Upper lobe of left lung (tissue), 6 donors: ENCODE measurements around the gene MTAP. TPM values are rescaled to one million over a fixed set of nuclear protein-coding genes. Genes with fewer than 3 reads are reported as not detected.

Experiments used
- ATAC-seq, 2 donors: fragments of 200-7000 bp; cut with Tn5 transposase; one replicate each; pipeline ENCODE4 v1.9.1; 2022; ENCODE audit warnings: mild to moderate bottlenecking in 2 of 2, moderate library complexity in 2 of 2; ENCODE audit not compliant: low FRiP score in 2 of 2
- DNase-seq, 2 donors: peaks; one replicate each; pipeline ENCODE4 v3.0.0-alpha.2; 2019 to 2020
- H3K27ac ChIP-seq, 4 donors: fragments of 200-600 bp; sonication (generic); one replicate each; pipeline ENCODE4 v1.5.1; 2016 to 2019
- H3K27me3 ChIP-seq, 4 donors: fragments of 200-600 bp; sonication (generic); one replicate each; pipeline ENCODE4 v1.5.1; 2017 to 2019
- H3K36me3 ChIP-seq, 4 donors: fragments of 200-600 bp; sonication (generic); one replicate each; pipeline ENCODE4 v1.5.1; 2016 to 2019
- H3K4me1 ChIP-seq, 4 donors: fragments of 200-600 bp; sonication (generic); one replicate each; pipeline ENCODE4 v1.5.1; 2018 to 2019
- H3K4me3 ChIP-seq, 4 donors: fragments of 200-600 bp; sonication (generic); one replicate each; pipeline ENCODE4 v1.5.1; 2017 to 2019; ENCODE audit warnings: mild to moderate bottlenecking in 2 of 4, moderate library complexity in 1 of 4
- H3K9me3 ChIP-seq, 4 donors: fragments of 200-600 bp; sonication (generic); one replicate each; pipeline ENCODE4 v1.5.1; 2018 to 2019
- EP300 ChIP-seq, 4 donors: sonication (generic); formaldehyde crosslinking; IDR thresholded peaks; one replicate each; pipeline ENCODE4 v1.5.1; 2017; ENCODE audit warnings: antibody characterized with exemption in 4 of 4, control low read depth in 2 of 4
- POLR2A ChIP-seq, 4 donors: fragments of 450-650 bp; IDR thresholded peaks; one replicate each; pipeline ENCODE4 v1.5.1; 2016 to 2017; ENCODE audit warnings: antibody characterized with exemption in 4 of 4, mild to moderate bottlenecking in 2 of 4
- POLR2AphosphoS5 ChIP-seq, 2 donors: sonication (generic); formaldehyde crosslinking; IDR thresholded peaks; one replicate each; pipeline ENCODE4 v1.5.1; 2017; ENCODE audit warnings: antibody characterized with exemption in 2 of 2
- WGBS, 2 donors: methylation state at CpG; one replicate each; pipeline ENCODE4 v1.1.5; 2017 to 2018; 5-methylcytosine and 5-hydroxymethylcytosine counted together
- total RNA-seq, 6 donors: library from RNA; depleted of rRNA in 4 of 6; stranded (reverse); fragments of >200 nt in 4 of 6; gene quantifications; one replicate each; pipeline versions ENCODE4 v1.1.0 to v1.2.1, GENCODE V29; 2016 to 2021
- TF ChIP-seq, protein P1 (sequence below), 6 experiments: fragments of 450-650 bp in 4 of 6; fragments of 200-600 bp in 2 of 6; sonication (generic) in 2 of 6; IDR thresholded peaks; one replicate each; pipeline ENCODE4 v1.5.1; 2016 to 2019; ENCODE audit warnings: antibody characterized with exemption in 6 of 6
- donor health status: DM: no; HTN: no; CAD: no; lungs with moderate emphysema.
- donor health status: DM: no; HTN: yes; CAD: no; lungs with severe emphysema.

MTAP gene
- total RNA-seq, 6 donors from 2014 or later = 10.5 to 35.0 (median 25.7) TPM

DNA sequence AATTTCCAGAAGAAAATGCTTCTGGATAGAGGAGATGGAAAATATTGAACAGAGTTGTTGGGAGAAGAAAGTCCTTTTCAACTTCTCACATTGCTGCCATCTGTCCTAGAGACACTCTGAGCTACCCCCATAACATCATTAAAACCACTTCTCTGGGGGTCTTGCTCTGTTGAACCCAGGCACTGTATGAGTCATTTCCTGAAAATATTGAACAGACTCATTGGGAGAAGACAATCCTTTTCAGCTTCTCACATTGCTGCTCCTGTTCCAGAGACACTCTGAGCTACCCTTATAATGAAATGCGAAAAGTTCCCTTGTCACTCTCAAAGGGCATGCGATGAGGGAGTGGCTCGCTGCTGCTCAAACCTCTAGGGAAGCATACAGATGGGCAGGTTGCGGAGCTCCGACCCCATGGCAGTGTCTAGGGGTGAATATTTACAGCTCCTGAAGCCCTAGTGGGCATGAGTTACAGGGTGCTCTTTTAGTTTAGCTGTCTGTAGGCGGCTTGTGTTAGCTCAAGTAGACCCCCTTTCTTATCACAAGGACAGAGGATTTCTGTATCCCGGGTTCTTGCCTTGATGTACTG is 101.0 kb downstream of the MTAP start:
- H3K4me3 ChIP-seq = no peak overlapping the region
- ATAC-seq = no peak
- H3K27ac ChIP-seq = no peak overlapping the region
- no peak for DNase-seq
- TF ChIP-seq POLR2AphosphoS5 (IDR thresholded peaks at IDR 0.05) (no peak), EP300 (IDR thresholded peaks at IDR 0.05) (no peak), POLR2A (IDR thresholded peaks at IDR 0.05) (no peak)
- TF ChIP-seq, protein P1, sequence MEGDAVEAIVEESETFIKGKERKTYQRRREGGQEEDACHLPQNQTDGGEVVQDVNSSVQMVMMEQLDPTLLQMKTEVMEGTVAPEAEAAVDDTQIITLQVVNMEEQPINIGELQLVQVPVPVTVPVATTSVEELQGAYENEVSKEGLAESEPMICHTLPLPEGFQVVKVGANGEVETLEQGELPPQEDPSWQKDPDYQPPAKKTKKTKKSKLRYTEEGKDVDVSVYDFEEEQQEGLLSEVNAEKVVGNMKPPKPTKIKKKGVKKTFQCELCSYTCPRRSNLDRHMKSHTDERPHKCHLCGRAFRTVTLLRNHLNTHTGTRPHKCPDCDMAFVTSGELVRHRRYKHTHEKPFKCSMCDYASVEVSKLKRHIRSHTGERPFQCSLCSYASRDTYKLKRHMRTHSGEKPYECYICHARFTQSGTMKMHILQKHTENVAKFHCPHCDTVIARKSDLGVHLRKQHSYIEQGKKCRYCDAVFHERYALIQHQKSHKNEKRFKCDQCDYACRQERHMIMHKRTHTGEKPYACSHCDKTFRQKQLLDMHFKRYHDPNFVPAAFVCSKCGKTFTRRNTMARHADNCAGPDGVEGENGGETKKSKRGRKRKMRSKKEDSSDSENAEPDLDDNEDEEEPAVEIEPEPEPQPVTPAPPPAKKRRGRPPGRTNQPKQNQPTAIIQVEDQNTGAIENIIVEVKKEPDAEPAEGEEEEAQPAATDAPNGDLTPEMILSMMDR (IDR thresholded peaks at IDR 0.05) = no peak
- WGBS, 2 donors = 95 to 100% methylated on average over 5 to 7 of the region's 7 CpGs
- no peaks in the 10 kb centered on the region for H3K27me3 ChIP-seq
- no peaks in the 10 kb centered on the region for H3K4me1 ChIP-seq
- H3K36me3 ChIP-seq = no peaks in the 10 kb centered on the region
- H3K9me3 ChIP-seq = peaks cover 0 to 35% (median 8%) of the 10 kb centered on the region in 4 donors

GRCh38 chr9:21904371-21904770 is 101.9 kb downstream of the MTAP start:
- Histone ChIP-seq H3K27me3 (no peaks in the 10 kb centered on the region), H3K9me3 (peaks cover 0 to 37% (median 8%) of the 10 kb centered on the region in 4 donors), H3K4me1 (no peaks in the 10 kb centered on the region), H3K27ac (no peak overlapping the region), H3K36me3 (no peaks in the 10 kb centered on the region), H3K4me3 (no peak overlapping the region)
- no peak for DNase-seq
- ATAC-seq = no peak
- WGBS, 2 donors = 82 to 87% methylated on average over 4 of the region's 4 CpGs
- TF ChIP-seq POLR2A (IDR thresholded peaks at IDR 0.05) (no peak), EP300 (IDR thresholded peaks at IDR 0.05) (no peak), POLR2AphosphoS5 (IDR thresholded peaks at IDR 0.05) (no peak)
- TF ChIP-seq, protein P1 (IDR thresholded peaks at IDR 0.05) = no peak

DNA sequence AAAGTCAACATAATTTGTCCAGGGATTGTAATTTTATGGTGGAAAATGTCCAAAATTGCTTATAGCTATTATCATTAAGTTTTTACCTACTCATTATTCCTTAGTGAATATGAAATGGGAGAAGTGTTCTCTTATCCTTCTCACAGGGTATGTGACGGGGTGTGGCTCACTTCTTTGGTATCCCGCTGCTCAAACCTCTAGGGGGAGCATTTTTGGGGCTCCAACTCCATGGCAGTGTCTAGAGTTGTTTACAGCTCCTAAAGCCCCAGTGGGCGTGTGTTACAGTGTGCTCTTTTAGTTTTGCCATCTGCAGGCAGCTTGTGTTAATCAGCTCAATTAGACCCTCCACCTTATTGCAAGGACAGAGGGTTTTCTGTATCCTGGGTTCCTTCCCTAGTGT is 102.3 kb downstream of the MTAP start:
- no peak overlapping the region for H3K4me3 ChIP-seq
- H3K36me3 ChIP-seq = no peaks in the 10 kb centered on the region
- no peak for TF ChIP-seq EP300 (IDR thresholded peaks at IDR 0.05)
- TF ChIP-seq POLR2A (IDR thresholded peaks at IDR 0.05) = no peak
- DNase-seq = no peak
- no peaks in the 10 kb centered on the region for H3K27me3 ChIP-seq
- H3K4me1 ChIP-seq = no peaks in the 10 kb centered on the region
- ATAC-seq = no peak
- H3K27ac ChIP-seq = no peak overlapping the region
- 93 to 94% methylated on average over 3 of the region's 3 CpGs for WGBS, 2 donors
- H3K9me3 ChIP-seq = peaks cover 0 to 33% (median 9%) of the 10 kb centered on the region in 4 donors

DNA sequence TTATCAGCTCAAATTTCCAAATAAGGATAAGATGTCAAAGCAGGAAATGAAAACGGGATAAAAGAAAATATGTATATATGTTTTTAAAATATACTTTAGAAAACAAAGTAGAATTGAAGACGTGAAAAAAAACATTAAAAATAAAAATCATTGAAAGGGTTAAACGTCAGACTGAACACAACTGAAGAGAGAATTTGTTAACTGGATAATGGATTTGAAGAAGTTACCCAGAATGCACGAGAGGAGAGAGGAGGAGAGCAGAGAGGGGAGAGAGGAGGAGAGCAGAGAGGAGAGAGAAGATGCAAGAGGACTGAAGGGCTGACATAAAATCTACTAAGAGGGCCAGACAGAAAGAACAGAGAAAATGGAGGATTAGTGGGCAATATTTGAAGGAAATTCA is 103.8 kb downstream of the MTAP start:
- H3K4me3 ChIP-seq = no peak overlapping the region
- no peaks in the 10 kb centered on the region for H3K27me3 ChIP-seq
- no peak overlapping the region for H3K27ac ChIP-seq
- no peaks in the 10 kb centered on the region for H3K4me1 ChIP-seq
- TF ChIP-seq EP300 (IDR thresholded peaks at IDR 0.05) (no peak), POLR2A (IDR thresholded peaks at IDR 0.05) (no peak), POLR2AphosphoS5 (IDR thresholded peaks at IDR 0.05) (no peak)
- TF ChIP-seq, protein P1 (IDR thresholded peaks at IDR 0.05) = no peak
- no peaks in the 10 kb centered on the region for H3K36me3 ChIP-seq
- no peak for DNase-seq
- 92 to 98% methylated on average over 4 of the region's 4 CpGs for WGBS, 2 donors
- peaks cover 0 to 19% (median 9%) of the 10 kb centered on the region in 4 donors for H3K9me3 ChIP-seq
- no peak for ATAC-seq

DNA sequence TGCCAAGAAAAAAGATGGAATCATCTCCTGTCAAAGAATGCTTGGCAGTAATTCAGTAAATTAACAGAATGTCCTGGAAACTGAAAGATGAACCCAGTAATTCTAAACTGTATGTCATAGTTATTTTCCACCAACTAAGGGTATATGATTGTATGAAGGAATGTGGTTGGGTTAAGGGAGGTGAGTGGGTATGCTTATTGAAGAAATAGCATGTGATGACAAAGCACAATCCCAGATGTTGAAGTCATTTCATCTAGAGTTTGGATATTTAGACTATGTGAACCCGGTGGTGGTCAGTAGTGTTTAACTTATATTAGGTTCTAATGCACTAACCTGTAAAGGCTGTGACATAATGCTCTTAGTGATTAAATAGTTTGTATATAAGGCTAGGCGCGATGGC is 104.4 kb downstream of the MTAP start:
- no peak overlapping the region for H3K4me3 ChIP-seq
- H3K4me1 ChIP-seq = no peaks in the 10 kb centered on the region
- TF ChIP-seq POLR2A (IDR thresholded peaks at IDR 0.05) (no peak), POLR2AphosphoS5 (IDR thresholded peaks at IDR 0.05) (no peak), EP300 (IDR thresholded peaks at IDR 0.05) (no peak)
- TF ChIP-seq, protein P1 (IDR thresholded peaks at IDR 0.05) = no peak
- no peak for ATAC-seq
- H3K27me3 ChIP-seq = no peaks in the 10 kb centered on the region
- no peak overlapping the region for H3K27ac ChIP-seq
- no peak for DNase-seq
- 92 to 94% methylated on average over 3 of the region's 3 CpGs for WGBS, 2 donors
- peaks cover 0 to 19% (median 9%) of the 10 kb centered on the region in 4 donors for H3K9me3 ChIP-seq
- H3K36me3 ChIP-seq = no peaks in the 10 kb centered on the region
